SK-N-MC (cell line): ENCODE measurements around the gene KIF26B.
"Not testable (repeated sequence)": the region's sequence is repeated elsewhere in the genome, so short reads cannot be mapped to it uniquely, and the experiment has no call there.

ENCODE experiments used
- EZH2 ChIP-seq: fragments of 200-600 bp; sonication (generic); IDR thresholded peaks from one replicate; pipeline ENCODE4 v1.6.1; 2017; ENCODE audit warnings: antibody characterized with exemption
- FOXP2 ChIP-seq: optimal IDR thresholded peaks from 2 replicates; pipeline ENCODE3; 2011; ENCODE audit warnings: mild to moderate bottlenecking, moderate library complexity; ENCODE audit not compliant: insufficient read depth; ENCODE audit errors: extremely low read length, control extremely low read depth
- POLR2AphosphoS5 ChIP-seq: IDR thresholded peaks from 2 replicates; pipeline ENCODE4 v1.6.1; 2012; ENCODE audit warnings: mild to moderate bottlenecking, low read depth, low read length, borderline replicate concordance

GRCh38 chr1:245323765-245324164 is 169.0 kb downstream of the KIF26B start:
- not testable (repeated sequence) for TF ChIP-seq EZH2, POLR2AphosphoS5, FOXP2
